B cell (primary cell): ENCODE results near the gene PAQR4. TPM values are rescaled to one million over a fixed set of nuclear protein-coding genes. Genes with fewer than 3 reads are reported as not detected.
A peak's percentile ranks its signal among the peaks of the same experiment; 100 is the strongest.

Experiments used
- ATAC-seq: fragments of 200-7000 bp; cut with Tn5 transposase; one replicate; pipeline ENCODE4 v1.10.0; 2021; ENCODE audit warnings: low read depth, mild to moderate bottlenecking, moderate number of reproducible peaks, moderate library complexity
- CTCF ChIA-PET: fragments of 350-600 bp; sonication (Branson Sonifier 250); formaldehyde crosslinking; loops from one replicate; lab custom pipeline; 2021; ENCODE audit warnings: antibody characterized with exemption, inconsistent platforms; lab: Charles Lee
- POLR2A ChIA-PET: fragments of 350-600 bp; sonication (Branson Sonifier 250); formaldehyde crosslinking; loops from one replicate; lab custom pipeline; 2021; ENCODE audit warnings: antibody characterized with exemption; lab: Charles Lee
- DNase-seq: peaks from one replicate; pipeline ENCODE4 v3.0.0; 2013
- H2AFZ ChIP-seq: 2 replicates; pipeline ENCODE4 v1.6.1; 2012; ENCODE audit warnings: mild to moderate bottlenecking, low read depth, low read length; ENCODE audit not compliant: insufficient read depth, poor library complexity, severe bottlenecking
- H3K27ac ChIP-seq, 2 donors: 1 replicate in 1 of 2; 2 replicates in 1 of 2; pipeline ENCODE4 v1.5.1; 2012 to 2013; ENCODE audit warnings: low read length in 2 of 2, mild to moderate bottlenecking in 2 of 2, moderate library complexity in 1 of 2
- H3K27me3 ChIP-seq, 4 experiments: fragments of 200-600 bp in 1 of 4; sonication (generic) in 1 of 4; replicated peaks in 1 of 4; 1 replicate in 2 of 4; 2 replicates in 2 of 4; pipeline versions ENCODE4 v1.6.1 to v1.7.0; 2013 to 2016; ENCODE audit warnings: low read length in 3 of 4, mild to moderate bottlenecking in 2 of 4, mixed read lengths in 1 of 4, moderate library complexity in 1 of 4; ENCODE audit not compliant: insufficient read depth in 4 of 4, control insufficient read depth in 3 of 4; ENCODE audit errors: control extremely low read depth in 1 of 4
- H3K36me3 ChIP-seq, 2 experiments: replicated peaks in 1 of 2; 1 replicate in 1 of 2; 2 replicates in 1 of 2; pipeline versions ENCODE4 v1.6.1 to v1.7.1; 2013; ENCODE audit warnings: low read length in 1 of 2; ENCODE audit not compliant: insufficient read depth in 2 of 2, control insufficient read depth in 1 of 2; ENCODE audit errors: control extremely low read depth in 1 of 2, extremely low read depth in 1 of 2
- H3K4me1 ChIP-seq, 2 donors: fragments of 200-600 bp in 1 of 2; sonication (generic) in 1 of 2; 1 replicate in 1 of 2; 2 replicates in 1 of 2; pipeline versions ENCODE4 v1.5.1 to v1.6.1; 2013 to 2017; ENCODE audit warnings: low read length in 2 of 2; ENCODE audit not compliant: control insufficient read depth in 2 of 2, insufficient read depth in 2 of 2
- H3K4me2 ChIP-seq: replicated peaks from 2 replicates; pipeline ENCODE3; 2012; ENCODE audit warnings: mild to moderate bottlenecking, low read depth, low read length; ENCODE audit not compliant: poor library complexity, severe bottlenecking
- H3K4me3 ChIP-seq, 5 experiments: fragments of 200-600 bp in 1 of 5; sonication (generic) in 1 of 5; 1 replicate in 3 of 5; 2 replicates in 2 of 5; pipeline versions ENCODE4 v1.5.1 to v1.7.0; 2011 to 2016; ENCODE audit warnings: low read length in 4 of 5, mild to moderate bottlenecking in 4 of 5, low read depth in 2 of 5, control low read depth in 1 of 5, moderate library complexity in 1 of 5; ENCODE audit not compliant: insufficient read depth in 1 of 5; ENCODE audit errors: control extremely low read depth in 1 of 5, extremely low read depth in 1 of 5
- H3K79me2 ChIP-seq: fragments of 200-600 bp; sonication (generic); one replicate; pipeline ENCODE4 v1.6.0; 2016; ENCODE audit warnings: low read length; ENCODE audit not compliant: control insufficient read depth, insufficient read depth
- H3K9ac ChIP-seq: fragments of 200-600 bp; sonication (generic); 2 replicates; pipeline ENCODE4 v1.6.1; 2017; ENCODE audit warnings: mild to moderate bottlenecking, low read length, moderate library complexity
- H3K9me3 ChIP-seq, 3 donors: one replicate each; pipeline versions ENCODE4 v1.6.1 to v1.7.1; 2013; ENCODE audit warnings: low read length in 2 of 3; ENCODE audit not compliant: control insufficient read depth in 2 of 3, insufficient read depth in 1 of 3; ENCODE audit errors: control extremely low read depth in 1 of 3
- H4K20me1 ChIP-seq: 2 replicates; pipeline ENCODE4 v1.6.0; 2012; ENCODE audit warnings: mild to moderate bottlenecking, low read length; ENCODE audit not compliant: insufficient read depth, control insufficient read depth, poor library complexity, severe bottlenecking
- H3K27ac Mint-ChIP-seq: one replicate; pipeline ENCODE4 v1.8.0; 2021; ENCODE audit warnings: mixed read lengths
- H3K27me3 Mint-ChIP-seq: one replicate; pipeline ENCODE4 v1.8.0; 2021; ENCODE audit warnings: mixed read lengths
- H3K4me1 Mint-ChIP-seq: one replicate; pipeline ENCODE4 v1.8.0; 2021; ENCODE audit warnings: mixed read lengths
- H3K4me3 Mint-ChIP-seq: one replicate; pipeline ENCODE4 v1.8.0; 2021; ENCODE audit warnings: mixed read lengths
- H3K9me3 Mint-ChIP-seq: one replicate; pipeline ENCODE4 v1.8.0; 2022; ENCODE audit warnings: mixed read lengths; ENCODE audit not compliant: insufficient read depth
- EZH2 ChIP-seq: IDR thresholded peaks from 2 replicates; pipeline ENCODE4 v1.6.1; 2012; ENCODE audit warnings: borderline replicate concordance, low read depth, mild to moderate bottlenecking, moderate library complexity, low read length; ENCODE audit not compliant: insufficient read depth, poor library complexity, severe bottlenecking
- WGBS: methylation state at CpG from one replicate; pipeline ENCODE4 v1.1.5; 2013; ENCODE audit warnings: missing lambda C conversion rate; ENCODE audit not compliant: insufficient coverage; 5-methylcytosine and 5-hydroxymethylcytosine counted together
- intact Hi-C: fragments of 100-400 bp; cut with micrococcal nuclease; formaldehyde crosslinking; loops from one replicate; pipeline ENCODE4 v1.10.0; 2022
- polyA plus RNA-seq: library from polyadenylated mRNA; depleted of rRNA; stranded (reverse); fragments of >200 nt; gene quantifications from 2 replicates; pipeline ENCODE4 v1.2.3, GENCODE V29; 2012
- total RNA-seq, 2 donors: library from RNA; stranded (reverse); fragments of 120-200 nt in 1 of 2; gene quantifications; 1 replicate in 1 of 2; 2 replicates in 1 of 2; pipeline versions ENCODE4 v1.2.3 to v1.2.4, GENCODE V29; 2013 to 2022
- TF ChIP-seq, protein P1 (sequence below): fragments of 200-600 bp; IDR thresholded peaks from one replicate; pipeline ENCODE4 v1.8.0; 2022; ENCODE audit warnings: antibody characterized with exemption, mild to moderate bottlenecking

PAQR4 gene
- total and polyA plus RNA-seq, 2 donors (not counting 1 experiment from before 2014, with no cell fraction given), result 2.6 to 2.8 TPM

DNA sequence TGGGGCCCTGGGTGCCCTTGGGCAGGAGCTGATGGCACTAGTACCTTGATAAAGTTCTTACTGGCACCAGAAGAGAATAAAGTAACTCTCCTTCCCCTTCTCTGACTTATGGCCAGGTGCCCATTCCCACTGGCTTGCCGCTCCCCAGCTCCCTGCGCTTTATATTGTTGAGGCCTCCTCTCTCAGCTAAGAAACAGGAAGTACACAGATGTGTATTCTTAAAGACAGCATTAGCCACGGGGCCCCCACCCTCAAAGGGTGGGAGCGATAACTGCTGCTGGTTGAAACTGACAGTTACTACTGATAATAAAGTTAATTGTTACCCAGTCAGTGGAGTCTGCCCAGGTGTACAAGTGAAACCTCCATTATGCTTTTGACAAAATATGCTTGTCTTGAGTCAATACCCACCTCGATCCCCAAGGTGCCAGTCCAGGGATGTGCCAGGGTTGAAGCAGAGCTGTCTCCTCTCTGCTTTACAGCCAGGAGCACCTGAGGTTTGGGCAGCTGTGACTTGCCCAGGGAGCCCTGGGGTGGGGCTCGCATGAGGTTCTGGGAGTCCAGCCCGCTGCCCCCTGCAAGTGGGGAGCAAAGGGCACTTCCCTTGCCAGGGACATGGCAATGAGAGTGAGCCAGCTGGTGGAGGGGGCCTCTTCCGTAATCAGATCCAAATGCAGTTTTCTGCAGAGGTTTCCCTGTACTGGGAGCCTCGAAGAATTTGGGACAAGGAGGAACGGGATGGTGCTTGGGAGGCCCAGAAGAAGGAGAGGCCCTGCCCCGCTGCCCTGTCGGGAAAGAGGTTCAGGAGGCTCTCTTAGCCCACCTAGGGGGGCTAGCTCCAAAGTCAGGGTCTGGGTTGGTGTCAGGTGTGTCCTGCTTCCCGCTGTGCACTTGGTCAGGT lies 38.2 kb downstream of the PAQR4 start:
- Mint-ChIP-seq H3K27ac (no peak overlapping the region), H3K27me3 (peaks cover 9% of the 10 kb centered on the region), H3K4me1 (peaks cover 26% of the 10 kb centered on the region), H3K4me3 (peak overlapping the region; percentile 58), H3K9me3 (no peaks in the 10 kb centered on the region)
- Histone ChIP-seq H3K79me2 (no peaks in the 10 kb centered on the region), H3K9me3 (peaks cover 0 to 18% (median 0%) of the 10 kb centered on the region in 3 donors), H4K20me1 (no peaks in the 10 kb centered on the region), H3K9ac (peak overlapping the region; percentile 32), H3K27me3 (peaks cover 0 to 19% (median 9%) of the 10 kb centered on the region in 4 experiments), H3K4me1 (peaks cover 25 to 32% of the 10 kb centered on the region in 2 donors), H3K36me3 (no peaks in the 10 kb centered on the region), H2AFZ (peak overlapping the region; percentile 58), H3K27ac (no peak overlapping the region), H3K4me2 (peak overlapping the region; percentile 76), H3K4me3 (peak overlapping the region in 2 of 5 experiments; percentile 37 to 44)
- WGBS, result 43% methylated on average over 9 of the region's 13 CpGs
- DNase-seq, result no peak
- no peak for ATAC-seq
- CTCF ChIA-PET, result interaction anchor here (0.9 to 9.6 kb wide), 5 partner anchors 16 to 122 kb away, joined by 3 to 213 read pairs (median 6); partner anchors contain the start of genes HCFC1R1 and THOC6
- POLR2A ChIA-PET, result no interaction called here
- intact Hi-C loops, result no loop called here
- TF ChIP-seq, protein P1, sequence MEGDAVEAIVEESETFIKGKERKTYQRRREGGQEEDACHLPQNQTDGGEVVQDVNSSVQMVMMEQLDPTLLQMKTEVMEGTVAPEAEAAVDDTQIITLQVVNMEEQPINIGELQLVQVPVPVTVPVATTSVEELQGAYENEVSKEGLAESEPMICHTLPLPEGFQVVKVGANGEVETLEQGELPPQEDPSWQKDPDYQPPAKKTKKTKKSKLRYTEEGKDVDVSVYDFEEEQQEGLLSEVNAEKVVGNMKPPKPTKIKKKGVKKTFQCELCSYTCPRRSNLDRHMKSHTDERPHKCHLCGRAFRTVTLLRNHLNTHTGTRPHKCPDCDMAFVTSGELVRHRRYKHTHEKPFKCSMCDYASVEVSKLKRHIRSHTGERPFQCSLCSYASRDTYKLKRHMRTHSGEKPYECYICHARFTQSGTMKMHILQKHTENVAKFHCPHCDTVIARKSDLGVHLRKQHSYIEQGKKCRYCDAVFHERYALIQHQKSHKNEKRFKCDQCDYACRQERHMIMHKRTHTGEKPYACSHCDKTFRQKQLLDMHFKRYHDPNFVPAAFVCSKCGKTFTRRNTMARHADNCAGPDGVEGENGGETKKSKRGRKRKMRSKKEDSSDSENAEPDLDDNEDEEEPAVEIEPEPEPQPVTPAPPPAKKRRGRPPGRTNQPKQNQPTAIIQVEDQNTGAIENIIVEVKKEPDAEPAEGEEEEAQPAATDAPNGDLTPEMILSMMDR, result no peak
- no peak for TF ChIP-seq EZH2
